ENCODE measurements around the gene ERG.

GRCh38 chr21:38490411-38491020, 7.8 kb downstream of the ERG start:
- no peak for TF ChIP-seq CTCF (IDR thresholded peaks at IDR 0.05; ENCODE audit: low read depth, low read length)
- TF ChIP-seq POLR2A (IDR thresholded peaks at IDR 0.05; ENCODE audit: extremely low read depth, insufficient read length) = no peak
